Mesendoderm (in vitro differentiated cells): ENCODE measurements around the gene STX5.
"Not testable (repeated sequence)": the region's sequence is repeated elsewhere in the genome, so short reads cannot be mapped to it uniquely, and the experiment has no call there.

Source experiments
- DNase-seq: peaks from one replicate; pipeline ENCODE4 v3.0.0; 2013
- H2AK5ac ChIP-seq: 2 replicates; pipeline ENCODE4 v1.6.1; 2013; ENCODE audit warnings: low read length, inconsistent platforms
- H2BK120ac ChIP-seq: 2 replicates; pipeline ENCODE4 v1.6.1; 2013; ENCODE audit warnings: low read depth, mild to moderate bottlenecking, low read length, moderate library complexity, mixed read lengths
- H2BK15ac ChIP-seq: replicated peaks from 2 replicates; pipeline ENCODE4 v1.6.1; 2013; ENCODE audit warnings: low read depth, mild to moderate bottlenecking, moderate library complexity
- H2BK5ac ChIP-seq: 2 replicates; pipeline ENCODE4 v1.6.1; 2013; ENCODE audit warnings: low read length, inconsistent platforms
- H3K18ac ChIP-seq: 2 replicates; pipeline ENCODE4 v1.6.1; 2013; ENCODE audit warnings: mild to moderate bottlenecking, low read length, mixed read lengths
- H3K23ac ChIP-seq: one replicate; pipeline ENCODE4 v1.6.1; 2013; ENCODE audit warnings: low read length
- H3K27ac ChIP-seq: 2 replicates; pipeline ENCODE4 v1.5.1; 2013; ENCODE audit warnings: low read depth, mild to moderate bottlenecking, inconsistent platforms, low read length, moderate library complexity
- H3K27me3 ChIP-seq: 2 replicates; pipeline ENCODE4 v1.6.1; 2013; ENCODE audit warnings: low read length, control low read depth, mild to moderate bottlenecking, inconsistent platforms; ENCODE audit not compliant: insufficient read depth, poor library complexity
- H3K36me3 ChIP-seq: 2 replicates; pipeline ENCODE4 v1.6.1; 2013; ENCODE audit warnings: low read length, inconsistent platforms; ENCODE audit not compliant: control insufficient read depth, insufficient read depth
- H3K4ac ChIP-seq: one replicate; pipeline ENCODE4 v1.6.1; 2013; ENCODE audit warnings: low read depth, mild to moderate bottlenecking, low read length, moderate library complexity
- H3K4me1 ChIP-seq: 2 replicates; pipeline ENCODE4 v1.6.1; 2013; ENCODE audit warnings: low read depth, low read length, inconsistent platforms; ENCODE audit not compliant: control insufficient read depth
- H3K4me2 ChIP-seq: 2 replicates; pipeline ENCODE4 v1.6.1; 2013; ENCODE audit warnings: low read length
- H3K4me3 ChIP-seq: 2 replicates; pipeline ENCODE4 v1.5.1; 2013; ENCODE audit warnings: mild to moderate bottlenecking, low read length
- H3K56ac ChIP-seq: one replicate; pipeline ENCODE4 v1.6.1; 2013; ENCODE audit warnings: low read length
- H3K79me1 ChIP-seq: 2 replicates; pipeline ENCODE4 v1.6.1; 2013; ENCODE audit warnings: low read length, inconsistent platforms
- H3K79me2 ChIP-seq: 2 replicates; pipeline ENCODE4 v1.6.1; 2013; ENCODE audit warnings: mild to moderate bottlenecking, low read length; ENCODE audit not compliant: control insufficient read depth, insufficient read depth
- H3K9ac ChIP-seq: 2 replicates; pipeline ENCODE4 v1.6.1; 2013; ENCODE audit warnings: low read length, inconsistent platforms
- H4K5ac ChIP-seq: one replicate; pipeline ENCODE4 v1.6.1; 2013; ENCODE audit warnings: low read length
- H4K8ac ChIP-seq: one replicate; pipeline ENCODE4 v1.6.1; 2013; ENCODE audit warnings: low read depth, mild to moderate bottlenecking, control low read depth, low read length, moderate library complexity
- WGBS: extraction: QIAGEN DNeasy Blood & Tissue Kit; methylation state at CpG from one replicate; pipeline ENCODE4 v1.1.7; 2013; ENCODE audit warnings: low lambda C conversion rate, missing lambda C conversion rate; ENCODE audit not compliant: insufficient coverage; ENCODE audit errors: extremely low coverage; 5-methylcytosine and 5-hydroxymethylcytosine counted together

The STX5 gene

DNA sequence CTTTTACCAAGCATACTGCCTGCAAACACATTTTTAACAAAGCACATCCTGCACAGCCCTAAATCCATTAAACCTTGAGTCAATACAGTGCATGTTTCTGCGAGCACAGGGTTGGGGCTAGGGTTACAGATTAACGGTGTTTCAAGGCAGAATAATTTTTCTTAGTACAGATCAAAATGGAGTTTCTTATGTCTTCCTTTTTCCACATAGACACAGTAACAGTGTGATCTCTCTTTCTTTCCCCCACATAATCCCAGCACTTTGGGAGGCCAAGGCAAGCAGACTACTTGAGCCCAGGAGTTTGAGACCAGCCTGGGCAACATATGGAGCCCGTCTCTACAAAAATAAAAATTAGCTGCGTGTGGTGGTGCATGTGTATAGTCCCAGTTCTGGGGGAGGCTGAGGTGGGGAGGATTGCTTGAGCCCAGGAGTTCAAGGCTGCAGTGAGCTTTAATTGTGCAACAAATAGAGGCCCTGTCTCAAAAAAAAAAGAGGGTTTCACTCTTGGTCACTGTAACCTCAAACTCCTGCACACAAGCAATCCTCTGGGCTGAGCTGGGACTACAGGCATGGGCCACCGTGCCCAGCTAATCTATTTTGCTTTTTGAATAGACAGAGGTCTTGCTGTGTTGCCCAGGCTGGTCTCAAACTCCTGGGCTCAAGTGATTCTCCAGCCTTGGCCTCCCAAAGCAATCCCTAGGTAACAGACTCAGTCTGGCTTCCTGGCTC lies 29.1 kb upstream of the STX5 start:
- Histone ChIP-seq H3K56ac (peak overlapping the region; percentile 78), H3K4me1 (peaks cover 12% of the 10 kb centered on the region), H3K27me3 (no peaks in the 10 kb centered on the region), H3K27ac (peak overlapping the region; percentile 67), H4K5ac (peak overlapping the region; percentile 81), H3K79me2 (peaks cover 80% of the 10 kb centered on the region), H3K79me1 (peaks cover 7% of the 10 kb centered on the region), H2BK15ac (no peak overlapping the region), H2BK5ac (peak overlapping the region; percentile 67), H3K4me3 (no peak overlapping the region), H3K36me3 (peaks cover 4% of the 10 kb centered on the region), H4K8ac (no peak overlapping the region), H3K23ac (no peak overlapping the region), H2AK5ac (peak overlapping the region; percentile 30), H3K9ac (peak overlapping the region; percentile 59), H2BK120ac (no peak overlapping the region), H3K18ac (peak overlapping the region; percentile 25), H3K4ac (peak overlapping the region; percentile 37), H3K4me2 (peak overlapping the region; percentile 15)
- DNase-seq, result no peak
- no CpG with 5 or more reads among the region's 5 CpGs for WGBS

DNA sequence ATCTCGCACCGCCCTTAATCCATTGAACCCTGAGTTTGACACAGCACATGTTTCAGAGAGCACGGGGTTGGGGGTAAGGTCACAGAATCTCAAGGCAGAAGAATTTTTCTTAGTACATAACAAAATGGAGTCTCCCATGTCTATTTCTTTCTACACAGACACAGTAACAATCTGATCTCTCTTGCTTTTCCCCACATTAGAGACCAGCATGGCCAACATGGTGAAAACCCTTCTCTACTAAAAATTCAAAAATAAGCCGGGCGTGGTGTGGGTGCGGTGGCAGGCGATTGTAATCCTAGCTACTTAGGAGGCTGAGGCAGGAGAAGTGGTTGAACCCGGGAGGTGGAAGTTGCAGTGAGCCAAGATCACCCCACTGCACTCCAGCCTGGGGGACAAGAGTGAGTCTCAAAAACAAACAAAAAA lies 27.4 kb upstream of the STX5 start:
- not testable (repeated sequence) for H3K4me2 ChIP-seq, H3K36me3 ChIP-seq, H2BK120ac ChIP-seq, H3K79me1 ChIP-seq, H3K27me3 ChIP-seq, H3K4me3 ChIP-seq, H3K18ac ChIP-seq, DNase-seq, H2AK5ac ChIP-seq, H2BK5ac ChIP-seq, H4K8ac ChIP-seq, H3K4ac ChIP-seq, H4K5ac ChIP-seq, H2BK15ac ChIP-seq
- H3K23ac ChIP-seq, result peak overlapping the region; percentile 18
- H3K9ac ChIP-seq, result peak overlapping the region; percentile 55
- peaks cover 12% of the 10 kb centered on the region for H3K4me1 ChIP-seq
- no CpG with 5 or more reads among the region's 8 CpGs for WGBS
- peak overlapping the region; percentile 47 for H3K56ac ChIP-seq
- H3K27ac ChIP-seq, result peak overlapping the region; percentile 33
- peaks cover 79% of the 10 kb centered on the region for H3K79me2 ChIP-seq

DNA sequence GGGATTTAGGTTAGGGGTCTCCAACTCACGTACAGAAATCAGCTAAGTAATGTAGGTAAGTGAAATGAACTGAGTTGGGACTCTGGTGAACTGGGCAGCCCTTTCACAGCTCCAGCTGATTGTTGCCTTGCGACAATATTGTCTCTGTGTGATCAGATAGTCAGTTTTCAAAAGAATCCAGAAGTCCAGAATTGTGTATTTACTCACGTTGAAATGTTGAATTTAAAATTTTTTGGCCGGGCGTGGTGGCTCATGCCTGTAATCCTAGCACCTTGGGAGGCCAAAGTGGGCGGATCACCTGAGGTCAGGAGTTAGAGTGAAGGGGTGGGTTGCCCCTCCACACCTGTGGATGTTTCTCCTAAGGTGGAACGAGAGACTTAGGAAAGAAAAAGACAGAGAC lies 26.4 kb upstream of the STX5 start:
- Histone ChIP-seq H3K4me2 (peak overlapping the region; percentile 88), H3K4me3 (peak overlapping the region; percentile 62), H3K27ac (peak overlapping the region; percentile 16), H4K8ac (no peak overlapping the region), H3K9ac (peak overlapping the region; percentile 94), H3K27me3 (no peaks in the 10 kb centered on the region), H4K5ac (no peak overlapping the region), H3K79me2 (peaks cover 80% of the 10 kb centered on the region), H3K79me1 (peaks cover 1% of the 10 kb centered on the region), H2AK5ac (peak overlapping the region; percentile 65), H2BK15ac (no peak overlapping the region), H3K56ac (peak overlapping the region; percentile 91), H3K18ac (no peak overlapping the region), H2BK120ac (no peak overlapping the region), H2BK5ac (peak overlapping the region; percentile 42), H3K36me3 (peaks cover 14% of the 10 kb centered on the region), H3K4me1 (peaks cover 5% of the 10 kb centered on the region), H3K23ac (no peak overlapping the region), H3K4ac (no peak overlapping the region)
- no peak for DNase-seq
- no CpG with 5 or more reads among the region's 7 CpGs for WGBS

- DNase-seq, result no peak
- peak overlapping the region; percentile 51 for H3K27ac ChIP-seq
- H3K79me1 ChIP-seq, result peaks cover 1% of the 10 kb centered on the region
- H2BK15ac ChIP-seq, result no peak overlapping the region
- no peaks in the 10 kb centered on the region for H3K27me3 ChIP-seq
- H4K8ac ChIP-seq, result no peak overlapping the region
- H3K4ac ChIP-seq, result peak overlapping the region; percentile 22
- H3K18ac ChIP-seq, result peak overlapping the region; percentile 33
- H3K23ac ChIP-seq, result no peak overlapping the region
- H3K9ac ChIP-seq, result peak overlapping the region; percentile 94
- peaks cover 79% of the 10 kb centered on the region for H3K79me2 ChIP-seq
- peak overlapping the region; percentile 88 for H3K4me2 ChIP-seq
- peaks cover 15% of the 10 kb centered on the region for H3K36me3 ChIP-seq
- H3K4me3 ChIP-seq, result peak overlapping the region; percentile 59
- peak overlapping the region; percentile 96 for H3K56ac ChIP-seq
- H4K5ac ChIP-seq, result no peak overlapping the region
- H3K4me1 ChIP-seq, result peaks cover 5% of the 10 kb centered on the region
- H2AK5ac ChIP-seq, result no peak overlapping the region
- WGBS, result no CpG with 5 or more reads among the region's 2 CpGs
- peak overlapping the region; percentile 55 for H2BK5ac ChIP-seq
- peak overlapping the region; percentile 45 for H2BK120ac ChIP-seq
Observed at GRCh38 chr11:62857541-62857982, 25.7 kb upstream of the STX5 start.

- WGBS, result no CpG with 5 or more reads among the region's 20 CpGs
- peak overlapping the region; percentile 10 for H3K23ac ChIP-seq
- H4K8ac ChIP-seq, result no peak overlapping the region
- peak overlapping the region; percentile 12 for H2AK5ac ChIP-seq
- H3K4me1 ChIP-seq, result peaks cover 5% of the 10 kb centered on the region
- H3K27me3 ChIP-seq, result no peaks in the 10 kb centered on the region
- no peak overlapping the region for H4K5ac ChIP-seq
- peaks cover 1% of the 10 kb centered on the region for H3K79me1 ChIP-seq
- no peak overlapping the region for H2BK120ac ChIP-seq
- H3K18ac ChIP-seq, result peak overlapping the region; percentile 55
- peaks cover 19% of the 10 kb centered on the region for H3K36me3 ChIP-seq
- H3K9ac ChIP-seq, result peak overlapping the region; percentile 94
- H3K4me3 ChIP-seq, result peak overlapping the region; percentile 59
- peak overlapping the region; percentile 90 for H2BK5ac ChIP-seq
- H3K4ac ChIP-seq, result peak overlapping the region; percentile 87
- no peak for DNase-seq
- H2BK15ac ChIP-seq, result no peak overlapping the region
- peaks cover 80% of the 10 kb centered on the region for H3K79me2 ChIP-seq
- peak overlapping the region; percentile 21 for H3K4me2 ChIP-seq
- peak overlapping the region; percentile 96 for H3K56ac ChIP-seq
- peak overlapping the region; percentile 62 for H3K27ac ChIP-seq
Observed at GRCh38 chr11:62856333-62856895, 24.6 kb upstream of the STX5 start.
